ENCODE data around the gene TRIM29.
A peak's percentile ranks its signal among the peaks of the same experiment; 100 is the strongest.

TRIM29 gene

GRCh38 chr11:120078397-120078796, 59.5 kb downstream of the TRIM29 start:
- DNase-seq (ENCODE audit: insufficient read length, low spot score) (peak; percentile 57), FAIRE-seq (peak; percentile 94)
- no peak for TF ChIP-seq CTCF (IDR thresholded peaks at IDR 0.05; ENCODE audit: insufficient read depth, missing control alignments)

DNA sequence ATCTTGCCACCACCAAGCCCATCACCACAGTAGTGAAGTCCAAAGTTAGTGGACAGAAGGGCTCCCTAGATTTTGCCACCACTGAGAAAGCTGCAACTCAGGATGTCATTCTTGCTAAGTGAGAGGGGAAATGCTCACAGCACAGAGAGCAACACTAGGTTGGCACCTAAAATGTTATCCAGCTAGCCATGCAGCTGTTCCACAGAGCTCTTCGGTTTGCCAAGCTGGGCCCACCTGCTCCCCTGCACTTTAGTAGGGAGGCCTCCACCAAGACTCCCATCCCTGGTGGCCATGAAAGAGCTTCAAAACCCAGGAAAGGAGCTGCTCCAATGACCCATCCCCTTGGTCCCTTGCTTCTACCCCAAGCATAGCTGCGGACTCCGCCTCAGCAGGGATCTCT, 63.8 kb downstream of the TRIM29 start:
- no peak for TF ChIP-seq CTCF (IDR thresholded peaks at IDR 0.05; ENCODE audit: insufficient read depth, missing control alignments)
- no peak for FAIRE-seq
- no peak for DNase-seq (ENCODE audit: insufficient read length, low spot score)

DNA sequence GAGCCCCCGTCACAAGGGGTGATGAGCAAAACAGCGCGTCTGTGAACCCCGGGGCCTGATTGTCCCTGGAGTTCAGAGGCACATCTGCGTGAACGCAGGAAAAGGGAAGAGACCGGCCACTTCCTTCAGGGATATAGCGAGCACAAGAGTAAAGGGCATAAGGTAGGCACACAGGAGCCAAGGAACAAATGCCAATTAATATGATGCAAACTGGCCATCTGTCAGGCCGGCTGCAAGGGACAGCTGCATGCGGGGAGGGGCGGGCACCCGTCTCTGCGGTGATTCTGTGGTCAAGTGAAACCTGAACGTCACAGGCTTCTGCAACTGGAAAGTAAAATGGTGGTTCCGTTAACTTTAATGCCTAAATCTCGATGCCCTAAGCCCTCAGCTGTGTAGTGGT, 64.7 kb downstream of the TRIM29 start:
- TF ChIP-seq CTCF (IDR thresholded peaks at IDR 0.05; ENCODE audit: insufficient read depth, missing control alignments): no peak
- no peak for DNase-seq (ENCODE audit: insufficient read length, low spot score)
- FAIRE-seq: peak; percentile 67

DNA sequence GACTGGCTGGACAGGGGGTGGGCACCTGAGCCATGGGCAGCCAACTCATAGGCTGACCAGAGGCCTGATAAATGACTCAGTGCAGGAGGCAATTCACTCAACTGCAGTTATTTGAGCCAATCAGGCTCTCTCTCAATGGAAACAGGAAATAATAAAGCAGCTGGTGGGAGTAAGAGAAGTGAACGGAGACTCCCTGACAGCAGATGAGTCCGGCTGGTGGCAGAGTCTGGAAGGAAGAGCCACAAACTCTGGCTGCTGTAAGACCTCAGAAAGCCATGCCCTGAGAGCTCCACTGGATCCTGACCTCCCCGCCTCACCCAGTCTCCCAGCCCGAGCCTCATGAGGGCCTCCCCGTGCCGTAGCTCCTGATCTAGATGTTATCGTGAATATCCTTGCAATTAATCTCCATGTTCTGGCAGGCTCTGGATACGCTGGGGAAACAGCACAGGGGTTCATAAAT, 69.8 kb downstream of the TRIM29 start:
- DNase-seq (ENCODE audit: insufficient read length, low spot score): no peak
- FAIRE-seq: no peak
- TF ChIP-seq CTCF (IDR thresholded peaks at IDR 0.05; ENCODE audit: insufficient read depth, missing control alignments): no peak

- FAIRE-seq (no peak), DNase-seq (ENCODE audit: insufficient read length, low spot score) (peak; percentile 58)
- TF ChIP-seq CTCF (IDR thresholded peaks at IDR 0.05; ENCODE audit: insufficient read depth, missing control alignments): no peak
Measured at GRCh38 chr11:120067438-120068113, 70.3 kb downstream of the TRIM29 start.

- no peak for FAIRE-seq
- DNase-seq (ENCODE audit: insufficient read length, low spot score): no peak
- TF ChIP-seq CTCF (IDR thresholded peaks at IDR 0.05; ENCODE audit: insufficient read depth, missing control alignments): no peak
Measured at GRCh38 chr11:120066738-120067437, 71.0 kb downstream of the TRIM29 start.

DNA sequence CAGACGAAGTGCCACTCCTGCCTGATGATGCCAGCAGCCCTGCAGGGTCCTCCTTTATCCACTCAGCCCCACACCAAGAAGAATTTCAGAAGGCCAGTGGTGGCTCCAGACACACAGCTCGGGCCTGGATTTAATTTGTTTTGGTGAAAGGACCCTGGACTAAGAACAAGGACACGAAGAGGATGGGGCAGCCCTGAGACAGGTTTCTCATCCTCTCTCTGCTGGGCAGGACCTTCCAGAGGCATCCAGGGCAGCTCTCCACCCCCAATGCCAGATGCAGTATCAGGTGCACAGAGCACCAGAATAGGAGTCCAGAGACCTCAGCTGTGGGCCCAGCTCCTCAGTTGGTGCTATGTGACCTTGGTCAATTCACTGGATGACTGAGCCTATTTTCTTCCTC, 72.0 kb downstream of the TRIM29 start:
- FAIRE-seq: no peak
- no peak for TF ChIP-seq CTCF (IDR thresholded peaks at IDR 0.05; ENCODE audit: insufficient read depth, missing control alignments)
- DNase-seq (ENCODE audit: insufficient read length, low spot score): no peak

Data from D721Med (cell line).